22Rv1 (cell line): Measurements from ENCODE around the gene PPARG.
"Not testable (repeated sequence)": the region's sequence is repeated elsewhere in the genome, so short reads cannot be mapped to it uniquely, and the experiment has no call there.

ENCODE experiments used
- H3K27ac ChIP-seq: fragments of 450-650 bp; 2 replicates; pipeline ENCODE4 v1.5.1; 2017
- ZFX ChIP-seq: fragments of 450-650 bp; IDR thresholded peaks from 2 replicates; pipeline ENCODE4 v1.6.1; 2017; ENCODE audit warnings: antibody characterized with exemption, borderline replicate concordance
- TF ChIP-seq, protein P1 (sequence below): fragments of 450-650 bp; IDR thresholded peaks from 2 replicates; pipeline ENCODE4 v1.5.1; 2017; ENCODE audit warnings: mild to moderate bottlenecking

Gene PPARG

DNA sequence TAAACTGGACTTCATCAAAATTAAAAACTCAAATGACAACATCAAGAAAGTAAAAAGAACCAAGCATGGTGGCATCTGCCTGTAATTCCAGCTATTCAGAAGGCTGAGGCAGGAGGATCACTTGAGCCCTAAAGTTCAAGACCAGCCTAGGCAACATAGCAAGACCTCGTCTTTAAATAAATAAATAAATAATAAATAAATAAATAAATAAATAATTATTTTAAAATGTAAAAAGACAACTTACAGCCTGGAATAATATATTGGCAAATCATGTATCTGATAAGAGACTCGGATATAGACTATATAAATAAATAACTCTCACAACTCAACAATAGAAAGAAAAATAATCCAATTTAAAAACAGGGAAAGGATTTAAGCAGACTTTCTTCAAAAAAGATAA, 4.3 kb upstream of the PPARG start:
- TF ChIP-seq, protein P1, sequence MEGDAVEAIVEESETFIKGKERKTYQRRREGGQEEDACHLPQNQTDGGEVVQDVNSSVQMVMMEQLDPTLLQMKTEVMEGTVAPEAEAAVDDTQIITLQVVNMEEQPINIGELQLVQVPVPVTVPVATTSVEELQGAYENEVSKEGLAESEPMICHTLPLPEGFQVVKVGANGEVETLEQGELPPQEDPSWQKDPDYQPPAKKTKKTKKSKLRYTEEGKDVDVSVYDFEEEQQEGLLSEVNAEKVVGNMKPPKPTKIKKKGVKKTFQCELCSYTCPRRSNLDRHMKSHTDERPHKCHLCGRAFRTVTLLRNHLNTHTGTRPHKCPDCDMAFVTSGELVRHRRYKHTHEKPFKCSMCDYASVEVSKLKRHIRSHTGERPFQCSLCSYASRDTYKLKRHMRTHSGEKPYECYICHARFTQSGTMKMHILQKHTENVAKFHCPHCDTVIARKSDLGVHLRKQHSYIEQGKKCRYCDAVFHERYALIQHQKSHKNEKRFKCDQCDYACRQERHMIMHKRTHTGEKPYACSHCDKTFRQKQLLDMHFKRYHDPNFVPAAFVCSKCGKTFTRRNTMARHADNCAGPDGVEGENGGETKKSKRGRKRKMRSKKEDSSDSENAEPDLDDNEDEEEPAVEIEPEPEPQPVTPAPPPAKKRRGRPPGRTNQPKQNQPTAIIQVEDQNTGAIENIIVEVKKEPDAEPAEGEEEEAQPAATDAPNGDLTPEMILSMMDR: no peak
- no peak for TF ChIP-seq ZFX
- H3K27ac ChIP-seq: no peak overlapping the region

DNA sequence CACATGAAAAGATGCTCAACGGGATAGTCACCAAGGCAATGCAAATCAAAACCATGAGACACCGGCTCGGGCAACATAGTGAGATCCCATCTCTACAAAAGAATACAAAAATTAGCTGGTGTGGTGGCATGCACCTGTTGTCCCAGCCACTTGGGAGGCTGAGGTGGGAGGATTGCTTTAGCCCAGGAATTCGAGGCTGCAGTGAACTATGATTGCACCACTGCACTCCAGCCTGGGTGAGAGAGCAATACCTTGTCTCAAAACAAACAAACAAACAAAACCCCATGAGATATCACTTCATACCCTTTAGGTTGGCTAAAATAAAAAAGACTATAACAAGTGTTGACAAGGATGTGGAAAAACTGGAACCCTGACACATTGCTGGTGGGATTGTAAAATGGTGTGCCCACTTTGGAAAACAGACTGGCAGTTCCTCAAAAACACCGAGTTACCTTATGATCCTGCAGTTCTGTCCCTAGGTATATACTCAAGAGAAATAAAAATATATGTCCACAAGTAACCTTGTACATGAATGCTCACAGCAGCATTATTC, 3.8 kb upstream of the PPARG start:
- TF ChIP-seq ZFX: no peak
- TF ChIP-seq, protein P1: no peak
- H3K27ac ChIP-seq: no peak overlapping the region

DNA sequence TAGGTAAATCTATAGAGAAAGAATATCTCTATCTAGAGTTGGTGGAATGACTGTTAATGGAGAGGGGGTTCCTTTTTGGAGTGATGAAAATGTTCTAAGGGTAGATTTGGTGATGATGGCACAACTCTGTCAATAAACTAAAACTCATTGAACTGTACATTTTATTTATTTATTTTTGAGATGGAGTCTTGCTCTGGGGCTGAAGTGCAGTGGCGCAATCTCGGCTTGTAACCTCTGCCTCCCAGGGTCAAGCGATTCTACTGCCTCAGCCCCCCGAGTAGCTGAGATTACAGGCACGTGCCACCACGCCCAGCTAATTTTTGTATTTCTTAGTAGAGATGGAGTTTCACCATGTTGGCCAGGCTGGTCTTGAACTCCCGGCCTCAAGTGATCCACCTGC, 3.1 kb upstream of the PPARG start:
- H3K27ac ChIP-seq: not testable (repeated sequence)

DNA sequence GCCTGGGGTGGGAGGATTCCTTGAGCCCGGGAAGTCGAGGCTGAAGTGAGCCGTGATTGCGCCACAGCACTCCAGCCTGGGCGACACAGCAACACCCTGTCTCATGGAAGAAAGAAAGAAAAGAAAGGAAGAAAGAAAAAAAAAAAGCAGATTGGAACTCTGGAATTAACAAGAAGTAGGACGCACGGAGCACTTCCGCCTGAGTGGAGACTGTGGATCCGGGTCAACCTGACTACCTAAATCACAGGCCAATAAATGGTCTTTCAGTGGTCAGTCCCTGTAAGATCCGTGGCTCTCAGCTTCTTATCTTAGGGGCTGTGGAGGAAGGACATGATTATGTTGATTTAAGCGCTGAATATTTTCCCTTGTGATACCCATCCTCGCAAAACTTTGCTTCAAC, 2.4 kb upstream of the PPARG start:
- TF ChIP-seq ZFX: no peak
- TF ChIP-seq, protein P1: no peak
- no peak overlapping the region for H3K27ac ChIP-seq

DNA sequence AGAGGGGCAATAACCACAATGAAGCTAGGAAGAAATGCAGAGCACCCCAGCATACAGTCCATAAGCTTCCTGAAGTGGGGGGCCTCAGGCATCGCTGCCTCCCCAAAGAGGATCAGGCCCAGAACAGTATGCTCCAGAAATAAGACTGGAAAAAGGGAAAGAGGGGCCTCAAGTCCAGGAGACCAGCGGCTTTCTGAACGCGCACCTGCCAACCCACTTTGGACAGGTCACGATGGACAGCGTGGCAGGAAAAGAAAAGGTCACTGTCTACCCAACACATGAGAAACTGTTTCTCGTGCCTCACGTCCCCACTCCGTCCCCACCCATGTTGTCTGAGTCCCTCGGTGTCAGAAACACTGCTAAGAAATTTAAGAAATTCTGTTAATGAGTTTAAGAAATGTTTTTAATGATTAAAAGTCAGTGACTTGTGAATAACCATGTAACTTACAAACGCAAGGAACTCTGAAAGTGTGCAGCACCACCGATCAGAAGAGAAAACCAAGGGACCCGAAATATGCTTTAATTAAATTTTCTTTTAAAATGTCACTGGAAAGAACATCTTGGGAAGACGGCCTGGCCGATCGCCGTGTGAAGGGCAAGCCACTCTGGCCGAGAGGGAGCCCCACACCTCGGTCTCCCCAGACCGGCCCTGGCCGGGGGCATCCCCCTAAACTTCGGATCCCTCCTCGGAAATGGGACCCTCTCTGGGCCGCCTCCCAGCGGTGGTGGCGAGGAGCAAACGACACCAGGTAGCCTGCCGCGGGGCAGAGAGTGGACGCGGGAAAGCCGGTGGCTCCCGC, 1.7 kb upstream of the PPARG start:
- no peak for TF ChIP-seq ZFX
- TF ChIP-seq, protein P1: no peak
- no peak overlapping the region for H3K27ac ChIP-seq

DNA sequence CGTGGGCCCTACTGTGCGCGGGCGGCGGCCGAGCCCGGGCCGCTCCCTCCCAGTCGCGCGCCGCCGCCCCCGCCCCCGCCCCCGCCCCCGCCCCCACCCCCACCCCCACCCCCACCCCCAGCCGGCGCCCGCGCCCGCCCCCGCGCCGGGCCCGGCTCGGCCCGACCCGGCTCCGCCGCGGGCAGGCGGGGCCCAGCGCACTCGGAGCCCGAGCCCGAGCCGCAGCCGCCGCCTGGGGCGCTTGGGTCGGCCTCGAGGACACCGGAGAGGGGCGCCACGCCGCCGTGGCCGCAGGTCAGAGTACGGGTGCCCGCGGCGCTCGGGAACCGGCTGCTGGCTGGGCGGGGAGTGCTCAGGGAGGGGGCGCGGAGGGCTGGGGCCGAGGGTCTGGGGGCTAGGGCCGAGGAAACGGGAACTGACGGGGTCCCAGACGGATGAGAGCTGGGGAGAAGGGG, 1.1 kb upstream of the PPARG start:
- no peak overlapping the region for H3K27ac ChIP-seq
- TF ChIP-seq, protein P1: no peak
- no peak for TF ChIP-seq ZFX

DNA sequence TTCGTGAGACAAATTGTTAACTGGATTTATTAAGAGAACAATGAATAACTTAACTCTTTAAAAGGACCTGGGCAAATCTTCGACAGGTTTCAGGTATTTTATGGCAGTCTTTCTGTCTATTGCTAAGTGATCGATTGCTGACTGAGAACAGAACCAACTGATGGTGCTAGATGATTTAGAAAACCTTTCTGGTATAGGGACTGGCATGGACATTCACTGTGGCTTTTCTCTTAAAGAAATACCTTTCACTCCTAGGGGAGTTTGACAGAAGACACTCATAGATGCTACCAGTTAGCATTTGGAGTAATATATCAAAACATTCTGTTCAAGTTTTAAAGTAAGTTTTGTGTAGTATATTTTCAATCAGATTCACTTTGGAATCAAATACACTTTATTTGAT, 654 bp downstream of the PPARG start:
- TF ChIP-seq, protein P1: no peak
- TF ChIP-seq ZFX: no peak
- no peak overlapping the region for H3K27ac ChIP-seq

DNA sequence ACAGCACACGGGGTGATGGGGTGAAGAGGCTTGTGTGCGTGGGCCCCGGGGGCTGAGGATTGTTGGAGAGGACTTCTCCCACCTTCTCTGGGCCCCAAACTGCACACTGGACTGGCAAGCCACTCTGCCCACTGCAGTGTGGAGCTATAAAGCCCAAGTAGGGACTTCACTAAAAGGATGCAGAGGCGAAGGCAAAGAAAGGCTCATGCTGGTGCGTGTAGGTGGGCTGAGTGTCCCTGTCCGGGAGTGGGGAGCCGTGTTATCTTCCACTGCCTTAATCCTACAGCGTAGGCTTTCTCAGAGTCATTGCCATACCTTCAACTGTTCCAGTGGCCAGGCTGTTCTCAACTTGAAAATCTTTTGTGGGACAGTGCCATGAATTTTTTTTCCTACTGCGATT, 3.9 kb downstream of the PPARG start:
- no peak for TF ChIP-seq ZFX
- TF ChIP-seq, protein P1: no peak
- H3K27ac ChIP-seq: no peak overlapping the region
